ENCODE data around the gene EPHB2. TPM values are rescaled to one million over a fixed set of nuclear protein-coding genes. Genes with fewer than 3 reads are reported as not detected.

The EPHB2 gene
- total RNA-seq, 1 donor = under 0.01 TPM

GRCh38 chr1:22969304-22969709, 258.7 kb downstream of the EPHB2 start:
- DNase-seq (ENCODE audit: low read depth in 2 of 3, low spot score in 2 of 3) = no peak

GRCh38 chr1:22970096-22970495, 259.5 kb downstream of the EPHB2 start:
- no peak for DNase-seq (ENCODE audit: low read depth in 2 of 3, low spot score in 2 of 3)

Small RNA genes within 50 kb of the gene (small RNA-seq; reads per million reads assigned to genes)
- gene MIR4253 = not detected
- gene MIR4684 = not detected

Other genes with a start within 250 kb of the EPHB2 start
- gene EPHA8, start 147.3 kb upstream of the EPHB2 start, total RNA-seq = not detected
- gene C1QA, start 74.2 kb upstream of the EPHB2 start, total RNA-seq = 0.27 TPM
- gene C1QC, start 67.2 kb upstream of the EPHB2 start, total RNA-seq = under 0.01 TPM
- gene C1QB, start 57.6 kb upstream of the EPHB2 start, total RNA-seq = 0.27 TPM

Data from hematopoietic multipotent progenitor cell (in vitro differentiated cells).